K562 (cell line): ENCODE measurements around the gene MAP3K15. TPM values are rescaled to one million over a fixed set of nuclear protein-coding genes. Genes with fewer than 3 reads are reported as not detected.

Source experiments
- ATAC-seq: fragments of 200-7000 bp; cut with Tn5 transposase; 3 replicates; pipeline ENCODE4 v1.9.1; 2020; ENCODE audit warnings: moderate library complexity
- BruUV-seq: library from RNA; stranded (reverse); fragments of 400-500 nt; replicated peaks from 2 replicates; lab custom pipeline; 2021; lab: Mats Ljungman, UMichigan
- CTCF ChIA-PET: fragments of 300-600 bp; formaldehyde crosslinking; extraction: SDS; loops from one replicate; lab custom pipeline; 2021; ENCODE audit warnings: low intra/inter-chr PET ratio; lab: Yijun Ruan, JAX
- POLR2A ChIA-PET: fragments of 300-600, 350-650 bp; sonication (Branson Sonifier 250); formaldehyde crosslinking; extraction: SDS; loops from one replicate; lab custom pipeline; 2021; ENCODE audit warnings: antibody characterized with exemption, inconsistent platforms; lab: Yijun Ruan, JAX
- DNase-seq, 4 experiments: peaks; one replicate each; pipeline versions ENCODE4 v3.0.0 to v3.0.0-alpha.2; 2011 to 2018; ENCODE audit warnings: low spot score in 3 of 4, mixed read lengths in 3 of 4; ENCODE audit errors: extremely low read depth in 1 of 4
- FAIRE-seq: peaks from 2 replicates; lab custom pipeline; 2011; peaks lifted over from hg19 to GRCh38; lab: Jason Lieb, UNC
- H2AFZ ChIP-seq: 2 replicates; pipeline ENCODE4 v1.6.0; 2011; ENCODE audit warnings: low read depth, low read length, control low read depth, inconsistent platforms
- H3K27ac ChIP-seq: fragments of 200-600 bp; 3 replicates; pipeline ENCODE4 v1.8.0; 2011; ENCODE audit warnings: low read depth, mild to moderate bottlenecking, control low read depth, inconsistent platforms, low read length, moderate library complexity, mixed read lengths; ENCODE audit errors: extremely low read depth
- H3K27me3 ChIP-seq, 2 experiments: fragments of 300-600 bp in 1 of 2; 2 replicates in 1 of 2; 3 replicates in 1 of 2; pipeline versions ENCODE4 v1.6.0 to v1.8.0; 2011; ENCODE audit warnings: inconsistent platforms in 2 of 2, low read length in 2 of 2, mild to moderate bottlenecking in 1 of 2, mixed read lengths in 1 of 2, moderate library complexity in 1 of 2; ENCODE audit not compliant: control insufficient read depth in 2 of 2, insufficient read depth in 2 of 2
- H3K36me3 ChIP-seq: fragments of 300-600 bp; 3 replicates; pipeline ENCODE4 v1.8.0; 2011; ENCODE audit warnings: mild to moderate bottlenecking, low read length, inconsistent platforms; ENCODE audit not compliant: control insufficient read depth, insufficient read depth
- H3K4me1 ChIP-seq, 2 experiments: fragments of 200-600 bp in 1 of 2; replicated peaks in 1 of 2; 2 replicates in 1 of 2; 3 replicates in 1 of 2; pipeline versions ENCODE4 v1.5.1 to v1.8.0; 2011; ENCODE audit warnings: inconsistent platforms in 2 of 2, low read length in 2 of 2, mild to moderate bottlenecking in 1 of 2, mixed read lengths in 1 of 2, moderate library complexity in 1 of 2; ENCODE audit not compliant: control insufficient read depth in 2 of 2, insufficient read depth in 2 of 2
- H3K4me2 ChIP-seq: 2 replicates; pipeline ENCODE4 v1.6.1; 2011; ENCODE audit warnings: low read length, control low read depth, inconsistent platforms, mixed read lengths; ENCODE audit not compliant: insufficient read depth
- H3K4me3 ChIP-seq: fragments of 200-600 bp; sonication (generic), shearing (Covaris generic); 2 replicates; pipeline ENCODE4 v1.5.1; 2016; ENCODE audit warnings: control low read depth, inconsistent platforms
- H3K79me2 ChIP-seq: fragments of 200-600 bp; 3 replicates; pipeline ENCODE4 v1.8.0; 2011; ENCODE audit warnings: low read length, inconsistent platforms; ENCODE audit not compliant: control insufficient read depth, insufficient read depth
- H3K9ac ChIP-seq, 2 experiments: 2 replicates each; pipeline versions ENCODE4 v1.6.0 to v1.6.1; 2011; ENCODE audit warnings: low read depth in 2 of 2, low read length in 2 of 2, control low read depth in 1 of 2, inconsistent platforms in 1 of 2, mild to moderate bottlenecking in 1 of 2, mixed read lengths in 1 of 2; ENCODE audit not compliant: insufficient read depth in 1 of 2
- H3K9me1 ChIP-seq: one replicate; pipeline ENCODE4 v1.6.0; 2011; ENCODE audit warnings: inconsistent platforms, mild to moderate bottlenecking, low read length, moderate library complexity; ENCODE audit not compliant: control insufficient read depth, insufficient read depth
- H3K9me3 ChIP-seq: replicated peaks from 2 replicates; pipeline ENCODE4 v1.5.1; 2011; ENCODE audit warnings: low read depth, low read length, inconsistent platforms; ENCODE audit not compliant: control insufficient read depth, insufficient read depth
- H4K20me1 ChIP-seq: replicated peaks from 2 replicates; pipeline ENCODE4 v1.6.1; 2011; ENCODE audit warnings: low read length, inconsistent platforms, mixed read lengths; ENCODE audit not compliant: control insufficient read depth, insufficient read depth
- BCL6 ChIP-seq: fragments of 250-450 bp; sonication (Bioruptor Pico); IDR thresholded peaks from 2 replicates; pipeline ENCODE4 v1.4.0; 2020
- CCAR2 ChIP-seq: fragments of 200-400 bp; formaldehyde crosslinking; IDR thresholded peaks from 2 replicates; pipeline ENCODE4 v1.6.1; 2017; ENCODE audit warnings: mild to moderate bottlenecking, low read depth, low read length
- DACH1 ChIP-seq: fragments of 450-650 bp; IDR thresholded peaks from 2 replicates; pipeline ENCODE4 v1.6.1; 2018; ENCODE audit not compliant: partially characterized antibody
- EP400 ChIP-seq: fragments of 450-650 bp; IDR thresholded peaks from 2 replicates; pipeline ENCODE4 v1.6.1; 2017; ENCODE audit warnings: antibody characterized with exemption, mild to moderate bottlenecking, moderate library complexity
- GATAD2A ChIP-seq: fragments of 450-650 bp; IDR thresholded peaks from 2 replicates; pipeline ENCODE4 v1.6.1; 2017
- GTF2A2 ChIP-seq: IDR thresholded peaks from 2 replicates; pipeline ENCODE4 v1.6.1; 2016; ENCODE audit warnings: mild to moderate bottlenecking, missing genetic modification characterization, missing compliant biosample characterization
- MYC ChIP-seq, 2 experiments: fragments of 250-450 bp in 1 of 2; sonication (Bioruptor Pico) in 1 of 2; IDR thresholded peaks; 2 replicates each; pipeline versions ENCODE4 v1.5.1 to v1.6.1; 2012 to 2021; ENCODE audit warnings: low read depth in 2 of 2, borderline replicate concordance in 1 of 2, improper control_type of control experiment in 1 of 2, low read length in 1 of 2, mild to moderate bottlenecking in 1 of 2, moderate library complexity in 1 of 2
- PHB2 ChIP-seq: fragments of 450-650 bp; IDR thresholded peaks from 2 replicates; pipeline ENCODE4 v1.6.1; 2017; ENCODE audit warnings: low read depth
- PHF21A ChIP-seq: fragments of 450-650 bp; IDR thresholded peaks from 2 replicates; pipeline ENCODE4 v1.6.1; 2017; ENCODE audit warnings: low read depth, borderline replicate concordance
- PHTF2 ChIP-seq: fragments of 250-450 bp; sonication (Bioruptor Pico); IDR thresholded peaks from 2 replicates; pipeline ENCODE4 v1.5.0; 2021; ENCODE audit warnings: mild to moderate bottlenecking
- POU5F1 ChIP-seq: fragments of 150-350 bp; IDR thresholded peaks from 2 replicates; pipeline ENCODE4 v1.6.1; 2014; ENCODE audit warnings: borderline replicate concordance, low read length, low read depth, mild to moderate bottlenecking; ENCODE audit not compliant: partially characterized antibody
- RBM25 ChIP-seq: fragments of 200-400 bp; formaldehyde crosslinking; IDR thresholded peaks from 2 replicates; pipeline ENCODE4 v1.6.1; 2018; ENCODE audit warnings: low read length, low read depth, moderate library complexity; ENCODE audit not compliant: severe bottlenecking
- TCF3 ChIP-seq: sonication (generic); formaldehyde crosslinking; IDR thresholded peaks from 2 replicates; pipeline ENCODE4 v1.4.0; 2020; ENCODE audit warnings: mild to moderate bottlenecking, missing genetic modification reagents
- ZKSCAN1 ChIP-seq: fragments of 150-350 bp; IDR thresholded peaks from 2 replicates; pipeline ENCODE4 v1.6.1; 2016; ENCODE audit warnings: low read depth, low read length
- WGBS: fragments of 100-300 bp; shearing (Covaris generic); methylation state at CpG from one replicate; pipeline ENCODE4 v1.1.6; 2016; ENCODE audit warnings: low coverage, mixed read lengths; ENCODE audit not compliant: insufficient coverage; ENCODE audit errors: missing lambda C conversion rate; 5-methylcytosine and 5-hydroxymethylcytosine counted together
- in situ Hi-C: fragments of 300-500 bp; cut with MboI; formaldehyde crosslinking; loops from 4 replicates; pipeline ENCODE4 v1.15.0; 2018; ENCODE audit warnings: inconsistent platforms, mixed read lengths
- intact Hi-C: fragments of 100-400 bp; cut with micrococcal nuclease; formaldehyde crosslinking; loops from 2 replicates; pipeline ENCODE4 v1.14.2; 2022
- polyA plus RNA-seq, 8 experiments: library from polyadenylated mRNA; depleted of rRNA in 4 of 8; stranded (reverse) in 5 of 8; unstranded in 3 of 8; fragments of >200 nt; fragmentation: Nextera tagmentation in 2 of 8; fragmentation: Illumina TruSeq in 1 of 8; extraction: Ambion mirVana in 2 of 8; extraction: Trizol in 1 of 8; gene quantifications; 2 replicates each; pipeline versions ENCODE4 v1.2.1 to v1.2.3, GENCODE V29; 2011 to 2014; ENCODE audit warnings: inconsistent platforms in 1 of 8, missing spikeins in 1 of 8
- total RNA-seq, 7 experiments: library from RNA; depleted of rRNA in 6 of 7; stranded (reverse); fragments of >200 nt in 6 of 7; fragmentation: Illumina TruSeq in 2 of 7; extraction: Trizol in 2 of 7; gene quantifications; 2 replicates each; pipeline versions ENCODE4 v1.2.1 to v1.2.3, GENCODE V29; 2011 to 2021; ENCODE audit warnings: low replicate concordance in 1 of 7
- TF ChIP-seq, protein P1 (sequence below), 2 experiments: fragments of 150-350 bp in 1 of 2; IDR thresholded peaks; 2 replicates each; pipeline ENCODE4 v1.6.1; 2012 to 2016; ENCODE audit warnings: low read depth in 2 of 2, low read length in 2 of 2, mild to moderate bottlenecking in 1 of 2, moderate library complexity in 1 of 2
- TF ChIP-seq, protein P2 (sequence below): fragments of 250-450 bp; sonication (Bioruptor Pico); IDR thresholded peaks from 2 replicates; pipeline ENCODE4 v1.5.0; 2021

MAP3K15 gene
- total and polyA plus RNA-seq, 9 of the 15 experiments (the other 6 are each of a cell fraction or from before 2014, with no cell fraction given), result 0.03 to 0.29 (median 0.14) TPM; not detected in 5

- no peak for TF ChIP-seq GTF2A2 (tag)
- TF ChIP-seq EP400, result no peak
- TF ChIP-seq RBM25, result no peak
Observed at GRCh38 chrX:19347916-19348315, 167.4 kb downstream of the MAP3K15 start (continued).

- Histone ChIP-seq H3K79me2 (peaks cover 53% of the 10 kb centered on the region), H3K4me2 (peak overlapping the region; percentile 90), H3K4me1 (peaks cover 8 to 20% of the 10 kb centered on the region in 2 experiments; a peak in 3 of 5 replicates), H3K27me3 (no peaks in the 10 kb centered on the region), H3K9me1 (no peaks in the 10 kb centered on the region), H2AFZ (no peak overlapping the region), H3K9ac (peak overlapping the region; percentile 88 to 97; a peak in 3 of 4 replicates), H4K20me1 (no peaks in the 10 kb centered on the region), H3K27ac (peak overlapping the region; percentile 79), H3K9me3 (no peaks in the 10 kb centered on the region), H3K36me3 (peaks cover 42% of the 10 kb centered on the region; the same call in 2 of the 3 replicates), H3K4me3 (peak overlapping the region; percentile 82)
- in situ Hi-C loops, result no loop called here
- BruUV-seq, result TSS peak; percentile 47
- POLR2A ChIA-PET, result interaction anchor here (0.6 kb wide), 1 partner anchor 27 kb away, joined by 4 read pairs; no protein-coding TSS in a partner anchor
- ATAC-seq (no peak), DNase-seq (peak in 1 of 4 experiments; percentile 8), FAIRE-seq (peak; percentile 19)
- 0% methylated on average over 7 of the region's 10 CpGs for whole genome bisulfite sequencing
- CTCF ChIA-PET, result no interaction called here
- intact Hi-C loops, result no loop called here
- TF ChIP-seq PHF21A (no peak), TCF3 (CRISPR knock-in tag) (no peak), GATAD2A (no peak), ZKSCAN1 (no peak), DACH1 (no peak), PHB2 (no peak), MYC (IDR thresholded peaks at IDR 0.05; ENCODE audit: low read depth, low read length) (no peak), MYC (CRISPR knock-in tag; IDR thresholded peaks at IDR 0.05; ENCODE audit: borderline replicate concordance, low read depth) (no peak), CCAR2 (no peak), POU5F1 (no peak), PHTF2 (no peak), BCL6 (CRISPR knock-in tag) (no peak)
- TF ChIP-seq, protein P1, sequence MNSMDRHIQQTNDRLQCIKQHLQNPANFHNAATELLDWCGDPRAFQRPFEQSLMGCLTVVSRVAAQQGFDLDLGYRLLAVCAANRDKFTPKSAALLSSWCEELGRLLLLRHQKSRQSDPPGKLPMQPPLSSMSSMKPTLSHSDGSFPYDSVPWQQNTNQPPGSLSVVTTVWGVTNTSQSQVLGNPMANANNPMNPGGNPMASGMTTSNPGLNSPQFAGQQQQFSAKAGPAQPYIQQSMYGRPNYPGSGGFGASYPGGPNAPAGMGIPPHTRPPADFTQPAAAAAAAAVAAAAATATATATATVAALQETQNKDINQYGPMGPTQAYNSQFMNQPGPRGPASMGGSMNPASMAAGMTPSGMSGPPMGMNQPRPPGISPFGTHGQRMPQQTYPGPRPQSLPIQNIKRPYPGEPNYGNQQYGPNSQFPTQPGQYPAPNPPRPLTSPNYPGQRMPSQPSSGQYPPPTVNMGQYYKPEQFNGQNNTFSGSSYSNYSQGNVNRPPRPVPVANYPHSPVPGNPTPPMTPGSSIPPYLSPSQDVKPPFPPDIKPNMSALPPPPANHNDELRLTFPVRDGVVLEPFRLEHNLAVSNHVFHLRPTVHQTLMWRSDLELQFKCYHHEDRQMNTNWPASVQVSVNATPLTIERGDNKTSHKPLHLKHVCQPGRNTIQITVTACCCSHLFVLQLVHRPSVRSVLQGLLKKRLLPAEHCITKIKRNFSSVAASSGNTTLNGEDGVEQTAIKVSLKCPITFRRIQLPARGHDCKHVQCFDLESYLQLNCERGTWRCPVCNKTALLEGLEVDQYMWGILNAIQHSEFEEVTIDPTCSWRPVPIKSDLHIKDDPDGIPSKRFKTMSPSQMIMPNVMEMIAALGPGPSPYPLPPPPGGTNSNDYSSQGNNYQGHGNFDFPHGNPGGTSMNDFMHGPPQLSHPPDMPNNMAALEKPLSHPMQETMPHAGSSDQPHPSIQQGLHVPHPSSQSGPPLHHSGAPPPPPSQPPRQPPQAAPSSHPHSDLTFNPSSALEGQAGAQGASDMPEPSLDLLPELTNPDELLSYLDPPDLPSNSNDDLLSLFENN (IDR thresholded peaks at IDR 0.05; ENCODE audit: low read depth in 2 of 2, low read length in 2 of 2), result no peak
- TF ChIP-seq, protein P2, sequence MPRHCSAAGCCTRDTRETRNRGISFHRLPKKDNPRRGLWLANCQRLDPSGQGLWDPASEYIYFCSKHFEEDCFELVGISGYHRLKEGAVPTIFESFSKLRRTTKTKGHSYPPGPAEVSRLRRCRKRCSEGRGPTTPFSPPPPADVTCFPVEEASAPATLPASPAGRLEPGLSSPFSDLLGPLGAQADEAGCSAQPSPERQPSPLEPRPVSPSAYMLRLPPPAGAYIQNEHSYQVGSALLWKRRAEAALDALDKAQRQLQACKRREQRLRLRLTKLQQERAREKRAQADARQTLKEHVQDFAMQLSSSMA (CRISPR knock-in tag), result no peak
Observed at GRCh38 chrX:19344661-19345060, 170.6 kb downstream of the MAP3K15 start.
